HEK293T (cell line): ENCODE results near the gene EYS.

Experiments used
- CTCF ChIA-PET: fragments of 350-600 bp; formaldehyde crosslinking; extraction: SDS; loops from one replicate; lab custom pipeline; 2021; ENCODE audit warnings: antibody characterized with exemption, inconsistent platforms; lab: Yijun Ruan, JAX
- POLR2A ChIA-PET: fragments of 350-600 bp; formaldehyde crosslinking; extraction: SDS; loops from one replicate; lab custom pipeline; 2020; ENCODE audit warnings: antibody characterized with exemption, inconsistent platforms; lab: Yijun Ruan, JAX
- DNase-seq: peaks from one replicate; pipeline ENCODE4 v3.0.0; 2012; ENCODE audit warnings: mixed read lengths; ENCODE audit errors: extremely low spot score
- ARNT ChIP-seq: fragments of 450-650 bp; IDR thresholded peaks from 2 replicates; pipeline ENCODE4 v1.6.1; 2017; ENCODE audit warnings: mild to moderate bottlenecking
- BHLHE40 ChIP-seq: fragments of 450-650 bp; IDR thresholded peaks from 2 replicates; pipeline ENCODE4 v1.6.1; 2016; ENCODE audit warnings: mild to moderate bottlenecking, moderate library complexity, borderline replicate concordance
- CTBP1 ChIP-seq: fragments of 450-650 bp; IDR thresholded peaks from 2 replicates; pipeline ENCODE4 v1.6.1; 2016; ENCODE audit warnings: borderline replicate concordance
- ELF4 ChIP-seq: fragments of 450-650 bp; IDR thresholded peaks from 2 replicates; pipeline ENCODE4 v1.6.1; 2017; ENCODE audit warnings: antibody characterized with exemption
- FOXA1 ChIP-seq: fragments of 450-650 bp; IDR thresholded peaks from 2 replicates; pipeline ENCODE4 v1.6.1; 2016; ENCODE audit warnings: mild to moderate bottlenecking
- FOXK2 ChIP-seq: fragments of 450-650 bp; IDR thresholded peaks from 2 replicates; pipeline ENCODE4 v1.6.1; 2016; ENCODE audit warnings: mild to moderate bottlenecking
- FOXM1 ChIP-seq: fragments of 450-650 bp; IDR thresholded peaks from 2 replicates; pipeline ENCODE4 v1.6.1; 2017; ENCODE audit warnings: mild to moderate bottlenecking, borderline replicate concordance
- HDGF ChIP-seq: fragments of 450-650 bp; IDR thresholded peaks from 2 replicates; pipeline ENCODE4 v1.6.1; 2017; ENCODE audit warnings: antibody characterized with exemption, borderline replicate concordance
- L3MBTL2 ChIP-seq: fragments of 450-650 bp; conservative IDR thresholded peaks from 2 replicates; pipeline ENCODE4 v1.6.1; 2016; ENCODE audit warnings: mild to moderate bottlenecking
- LEF1 ChIP-seq: fragments of 450-650 bp; IDR thresholded peaks from 2 replicates; pipeline ENCODE4 v1.6.1; 2017; ENCODE audit warnings: mild to moderate bottlenecking, borderline replicate concordance
- NFRKB ChIP-seq: fragments of 450-650 bp; IDR thresholded peaks from 2 replicates; pipeline ENCODE4 v1.6.1; 2016; ENCODE audit warnings: mild to moderate bottlenecking, moderate library complexity
- SP1 ChIP-seq: fragments of 450-650 bp; IDR thresholded peaks from 2 replicates; pipeline ENCODE4 v1.6.1; 2017
- SUZ12 ChIP-seq: fragments of 450-650 bp; IDR thresholded peaks from 2 replicates; pipeline ENCODE4 v1.6.1; 2016; ENCODE audit warnings: mild to moderate bottlenecking
- TARDBP ChIP-seq: fragments of 450-650 bp; IDR thresholded peaks from 2 replicates; pipeline ENCODE4 v1.6.1; 2016
- ZNF384 ChIP-seq: fragments of 450-650 bp; IDR thresholded peaks from 2 replicates; pipeline ENCODE4 v1.6.1; 2016
- TF ChIP-seq, protein P1 (sequence below): fragments of 450-650 bp; IDR thresholded peaks from 2 replicates; pipeline ENCODE4 v1.6.1; 2016

Gene EYS

DNA sequence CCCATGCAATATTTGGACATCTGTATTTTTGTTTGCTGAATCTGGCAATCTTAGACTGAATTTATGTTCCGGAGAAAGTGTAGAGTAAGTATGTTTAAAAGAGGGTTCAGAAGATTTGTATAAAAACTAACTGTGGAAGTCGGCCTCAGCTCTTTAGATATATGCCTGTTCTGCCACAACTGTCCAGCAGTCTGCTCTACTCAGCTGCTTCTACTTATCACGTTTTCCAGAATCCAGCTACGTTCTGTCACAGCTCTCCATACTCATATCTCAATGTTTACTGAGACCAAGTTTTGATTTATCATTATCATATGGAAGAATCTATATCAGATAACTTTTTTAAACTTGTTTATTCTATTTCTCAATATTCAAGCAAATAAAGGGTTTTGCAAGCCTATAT lies 721.3 kb downstream of the EYS start:
- CTCF ChIA-PET, result no interaction called here
- TF ChIP-seq FOXA1 (no peak), NFRKB (no peak), LEF1 (no peak), FOXK2 (no peak), TARDBP (no peak), ELF4 (no peak), BHLHE40 (no peak), CTBP1 (no peak), FOXM1 (no peak), ARNT (no peak), SUZ12 (no peak), L3MBTL2 (no peak), HDGF (no peak), ZNF384 (no peak), SP1 (no peak)
- TF ChIP-seq, protein P1, sequence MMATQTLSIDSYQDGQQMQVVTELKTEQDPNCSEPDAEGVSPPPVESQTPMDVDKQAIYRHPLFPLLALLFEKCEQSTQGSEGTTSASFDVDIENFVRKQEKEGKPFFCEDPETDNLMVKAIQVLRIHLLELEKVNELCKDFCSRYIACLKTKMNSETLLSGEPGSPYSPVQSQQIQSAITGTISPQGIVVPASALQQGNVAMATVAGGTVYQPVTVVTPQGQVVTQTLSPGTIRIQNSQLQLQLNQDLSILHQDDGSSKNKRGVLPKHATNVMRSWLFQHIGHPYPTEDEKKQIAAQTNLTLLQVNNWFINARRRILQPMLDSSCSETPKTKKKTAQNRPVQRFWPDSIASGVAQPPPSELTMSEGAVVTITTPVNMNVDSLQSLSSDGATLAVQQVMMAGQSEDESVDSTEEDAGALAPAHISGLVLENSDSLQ, result no peak
- POLR2A ChIA-PET, result no interaction called here
- DNase-seq, result no peak

DNA sequence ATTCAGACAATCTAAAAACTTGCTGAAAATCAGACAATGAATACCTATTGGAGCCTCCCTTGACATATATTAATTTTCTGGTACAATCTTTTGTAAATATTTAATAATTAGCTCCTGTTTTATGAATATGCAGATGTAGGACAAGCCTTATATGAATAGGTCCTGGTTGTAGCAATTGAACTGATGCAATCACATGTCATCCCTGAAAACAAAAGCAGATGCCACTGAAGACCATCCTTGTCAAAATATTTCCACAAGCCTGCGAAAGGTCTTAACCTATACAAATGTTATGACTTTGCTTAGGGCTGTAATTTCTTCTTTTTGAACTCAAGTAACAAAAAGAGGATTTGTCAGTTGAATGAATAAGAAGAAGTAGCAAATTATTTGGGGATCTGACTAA lies 722.1 kb downstream of the EYS start:
- ChIA-PET CTCF (no interaction called here), POLR2A (no interaction called here)
- TF ChIP-seq CTBP1 (no peak), FOXM1 (no peak), TARDBP (no peak), L3MBTL2 (no peak)
- no peak for DNase-seq

GRCh38 chr6:64983089-64983488 lies 723.9 kb downstream of the EYS start:
- no peak for DNase-seq
- TF ChIP-seq ZNF384 (no peak), BHLHE40 (no peak), SP1 (no peak), FOXM1 (no peak), L3MBTL2 (no peak), NFRKB (no peak), FOXA1 (no peak), HDGF (no peak), LEF1 (no peak), ELF4 (no peak), TARDBP (no peak), ARNT (no peak), SUZ12 (no peak), CTBP1 (no peak), FOXK2 (no peak)
- TF ChIP-seq, protein P1, result no peak
- CTCF ChIA-PET, result no interaction called here
- POLR2A ChIA-PET, result no interaction called here

DNA sequence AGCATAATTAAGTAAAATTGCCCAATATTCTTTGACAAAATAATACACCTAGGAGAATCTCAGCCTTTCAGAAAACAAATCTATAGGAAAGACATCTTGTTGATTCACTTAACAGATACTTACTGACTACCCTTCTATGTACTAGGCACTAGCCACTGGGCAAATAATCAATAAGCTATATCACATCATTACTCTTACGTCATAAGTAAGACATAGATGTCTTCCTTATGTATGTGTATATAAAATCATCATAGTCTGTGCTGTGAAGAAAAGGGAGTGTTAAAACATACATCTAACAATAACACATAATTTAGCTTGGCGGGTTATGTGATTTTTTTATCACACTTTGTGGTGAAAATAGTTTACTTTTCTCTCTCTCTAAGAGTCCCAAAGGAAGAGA lies 733.9 kb downstream of the EYS start:
- no peak for TF ChIP-seq L3MBTL2
- TF ChIP-seq FOXK2, result no peak
- no peak for TF ChIP-seq FOXA1
- TF ChIP-seq, protein P1, result no peak
- CTCF ChIA-PET, result no interaction called here
- POLR2A ChIA-PET, result no interaction called here
- DNase-seq, result no peak

DNA sequence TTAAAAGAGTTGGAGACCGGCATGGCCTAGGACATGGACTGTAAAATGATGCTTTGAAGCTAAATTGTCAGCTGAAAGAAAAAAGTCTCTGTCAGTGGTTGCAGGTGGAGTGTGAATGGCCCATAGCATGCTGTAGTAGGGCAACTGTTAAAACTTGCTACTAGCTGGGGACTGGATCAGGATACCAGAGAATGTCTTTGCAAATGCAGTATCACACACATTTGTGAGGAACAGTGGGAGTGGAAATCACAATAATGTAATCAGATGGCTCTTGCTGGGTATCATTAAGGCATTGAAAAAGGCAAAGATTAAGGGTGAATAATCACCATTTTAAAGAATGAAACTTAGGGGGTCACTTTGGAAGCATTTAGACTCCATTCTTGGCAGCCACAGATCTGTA lies 737.9 kb downstream of the EYS start:
- POLR2A ChIA-PET, result no interaction called here

DNA sequence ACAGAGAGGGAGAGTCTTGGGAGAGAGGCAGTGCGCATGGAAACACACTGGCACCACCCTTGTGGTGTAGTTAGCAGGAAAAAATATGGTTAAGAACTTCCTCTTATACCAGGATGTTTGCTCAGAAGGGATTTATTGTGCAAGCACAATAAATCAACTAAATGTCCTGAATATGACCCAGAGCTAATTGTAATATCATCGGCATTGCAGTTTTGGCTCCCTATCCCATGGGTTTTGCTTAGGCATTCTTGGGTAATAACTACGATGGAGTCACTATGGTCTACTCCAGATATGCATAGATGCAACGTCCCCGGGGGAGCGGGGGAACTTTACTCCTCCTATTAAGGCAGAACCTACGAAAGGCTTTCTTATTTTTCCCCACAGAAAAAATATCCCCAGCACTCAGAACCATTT lies 751.6 kb downstream of the EYS start:
- CTCF ChIA-PET, result no interaction called here
- no peak for DNase-seq
- TF ChIP-seq LEF1 (no peak), FOXM1 (no peak), SUZ12 (no peak), NFRKB (no peak), TARDBP (no peak), SP1 (no peak), HDGF (no peak), BHLHE40 (no peak), ZNF384 (no peak), CTBP1 (no peak), FOXA1 (no peak)
- POLR2A ChIA-PET, result no interaction called here

More for the DNA sequence above, 737.9 kb downstream of the EYS start:
- no peak for DNase-seq
- TF ChIP-seq ELF4, result no peak
- TF ChIP-seq FOXA1, result no peak
- TF ChIP-seq ARNT, result no peak
- no peak for TF ChIP-seq TARDBP
- no peak for TF ChIP-seq HDGF
- TF ChIP-seq, protein P1, result no peak
- TF ChIP-seq NFRKB, result no peak
- no peak for TF ChIP-seq CTBP1
- TF ChIP-seq LEF1, result no peak
- no peak for TF ChIP-seq FOXK2
- TF ChIP-seq SUZ12, result no peak
- no peak for TF ChIP-seq L3MBTL2
- TF ChIP-seq SP1, result no peak
- TF ChIP-seq FOXM1, result no peak
- TF ChIP-seq BHLHE40, result no peak
- CTCF ChIA-PET, result no interaction called here
